ENCODE measurements around the gene DPP3.

DPP3 gene

DNA sequence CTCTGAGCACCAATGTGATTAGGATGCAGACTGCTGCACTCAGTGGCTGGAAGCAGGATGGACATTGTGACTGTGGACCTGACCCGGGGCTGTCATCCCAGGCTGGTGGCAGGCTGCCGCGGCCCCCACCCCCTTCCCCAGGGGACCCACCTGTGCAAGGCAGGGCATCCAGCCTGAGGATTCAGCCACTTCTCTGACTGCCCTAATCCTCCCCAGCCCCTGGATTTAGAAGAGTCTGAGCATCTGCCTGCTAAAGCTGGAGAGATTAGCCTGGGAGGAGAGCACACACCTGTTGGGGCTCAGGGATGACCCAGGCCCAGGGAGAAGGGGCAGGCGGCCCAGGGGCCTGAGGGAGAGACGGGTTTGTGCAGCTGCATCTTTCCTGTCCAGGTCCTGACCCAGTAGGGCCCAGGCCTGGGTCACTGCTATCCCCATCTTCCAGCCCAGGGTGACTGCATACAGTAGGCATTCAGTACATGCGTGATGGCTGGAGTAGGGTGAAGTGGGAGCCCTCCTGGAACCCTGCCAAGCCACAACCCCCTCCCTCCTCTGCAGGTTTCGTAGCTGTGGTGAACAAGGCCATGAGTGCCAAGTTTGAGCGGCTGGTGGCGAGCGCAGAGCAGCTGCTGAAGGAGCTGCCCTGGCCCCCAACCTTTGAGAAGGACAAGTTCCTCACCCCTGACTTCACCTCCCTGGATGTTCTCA, 12.1 kb downstream of the DPP3 start:
- Histone ChIP-seq H3K4me2 (ENCODE audit: low read depth, low read length) (no peak overlapping the region), H3K9ac (ENCODE audit: low read length) (no peak overlapping the region), H3K27me3 (replicated peaks; ENCODE audit: insufficient read depth, low read length) (no peaks in the 10 kb centered on the region), H4K20me1 (ENCODE audit: insufficient read depth, low read length) (no peaks in the 10 kb centered on the region), H3K79me2 (ENCODE audit: low read length) (no peaks in the 10 kb centered on the region), H2AFZ (ENCODE audit: low read length) (no peak overlapping the region), H3K4me1 (ENCODE audit: low read length) (no peaks in the 10 kb centered on the region), H3K4me3 (ENCODE audit: low read length) (no peak overlapping the region), H3K36me3 (replicated peaks; ENCODE audit: insufficient read depth, low read length) (no peaks in the 10 kb centered on the region), H3K9me3 (replicated peaks; ENCODE audit: insufficient read depth, low read length) (no peaks in the 10 kb centered on the region), H3K9me2 (replicated peaks; ENCODE audit: insufficient read depth, low read length) (no peaks in the 10 kb centered on the region), H3K27ac (ENCODE audit: low read length) (no peak overlapping the region), H3F3A (ENCODE audit: insufficient read depth, low read length) (no peaks in the 10 kb centered on the region)
- TF ChIP-seq CTCF (IDR thresholded peaks at IDR 0.05; ENCODE audit: low read length) (no peak), EZH2phosphoT487 (IDR thresholded peaks at IDR 0.05; ENCODE audit: low read length) (no peak), EZH2 (optimal IDR thresholded peaks at IDR 0.05; ENCODE audit: low read depth, low read length) (no peak)
- DNase-seq: no peak

GRCh38 chr11:66493130-66493529, 12.9 kb downstream of the DPP3 start:
- Histone ChIP-seq H2AFZ (ENCODE audit: low read length) (no peak overlapping the region), H3K36me3 (replicated peaks; ENCODE audit: insufficient read depth, low read length) (no peaks in the 10 kb centered on the region), H3F3A (ENCODE audit: insufficient read depth, low read length) (no peaks in the 10 kb centered on the region), H3K9me2 (replicated peaks; ENCODE audit: insufficient read depth, low read length) (no peaks in the 10 kb centered on the region), H4K20me1 (ENCODE audit: insufficient read depth, low read length) (no peaks in the 10 kb centered on the region), H3K27ac (ENCODE audit: low read length) (no peak overlapping the region), H3K4me3 (ENCODE audit: low read length) (no peak overlapping the region), H3K27me3 (replicated peaks; ENCODE audit: insufficient read depth, low read length) (no peaks in the 10 kb centered on the region), H3K4me1 (ENCODE audit: low read length) (no peaks in the 10 kb centered on the region), H3K79me2 (ENCODE audit: low read length) (no peaks in the 10 kb centered on the region), H3K4me2 (ENCODE audit: low read depth, low read length) (no peak overlapping the region), H3K9me3 (replicated peaks; ENCODE audit: insufficient read depth, low read length) (no peaks in the 10 kb centered on the region), H3K9ac (ENCODE audit: low read length) (no peak overlapping the region)
- TF ChIP-seq CTCF (IDR thresholded peaks at IDR 0.05; ENCODE audit: low read length) (no peak), EZH2phosphoT487 (IDR thresholded peaks at IDR 0.05; ENCODE audit: low read length) (no peak), EZH2 (optimal IDR thresholded peaks at IDR 0.05; ENCODE audit: low read depth, low read length) (no peak)
- no peak for DNase-seq

- no peak for DNase-seq
- H3K27me3 ChIP-seq (replicated peaks; ENCODE audit: insufficient read depth, low read length): no peaks in the 10 kb centered on the region
- H3K27ac ChIP-seq (ENCODE audit: low read length): no peak overlapping the region
- H3F3A ChIP-seq (ENCODE audit: insufficient read depth, low read length): no peaks in the 10 kb centered on the region
- no peak overlapping the region for H2AFZ ChIP-seq (ENCODE audit: low read length)
- no peaks in the 10 kb centered on the region for H3K36me3 ChIP-seq (replicated peaks; ENCODE audit: insufficient read depth, low read length)
- no peak overlapping the region for H3K4me3 ChIP-seq (ENCODE audit: low read length)
- no peaks in the 10 kb centered on the region for H3K9me2 ChIP-seq (replicated peaks; ENCODE audit: insufficient read depth, low read length)
- H4K20me1 ChIP-seq (ENCODE audit: insufficient read depth, low read length): no peaks in the 10 kb centered on the region
- no peak overlapping the region for H3K4me2 ChIP-seq (ENCODE audit: low read depth, low read length)
- no peaks in the 10 kb centered on the region for H3K4me1 ChIP-seq (ENCODE audit: low read length)
- H3K9ac ChIP-seq (ENCODE audit: low read length): no peak overlapping the region
- TF ChIP-seq CTCF (IDR thresholded peaks at IDR 0.05; ENCODE audit: low read length) (no peak), EZH2phosphoT487 (IDR thresholded peaks at IDR 0.05; ENCODE audit: low read length) (no peak), EZH2 (optimal IDR thresholded peaks at IDR 0.05; ENCODE audit: low read depth, low read length) (no peak)
- no peaks in the 10 kb centered on the region for H3K9me3 ChIP-seq (replicated peaks; ENCODE audit: insufficient read depth, low read length)
- no peaks in the 10 kb centered on the region for H3K79me2 ChIP-seq (ENCODE audit: low read length)
These were observed 14.2 kb downstream of the DPP3 start for GRCh38 chr11:66494458-66494857.
